ENCODE results near the gene PWWP2B. TPM values are rescaled to one million over a fixed set of nuclear protein-coding genes. Genes with fewer than 3 reads are reported as not detected.

Gene PWWP2B
- total RNA-seq, 1 experiment from 2014 or later: 12.2 TPM

GRCh38 chr10:132423966-132424861 is 27.2 kb downstream of the PWWP2B start:
- CTCF ChIA-PET: interaction anchor here (1.1 to 1.2 kb wide), 2 partner anchors 19 to 63 kb away, joined by 3 to 5 read pairs; no protein-coding TSS in a partner anchor

GRCh38 chr10:132425029-132425756 is 28.2 kb downstream of the PWWP2B start:
- POLR2A ChIA-PET: no interaction called here
- Mint-ChIP-seq H3K9me3 (peaks cover 3% of the 10 kb centered on the region; the same call in 1 of the 2 replicates), H3K27me3 (ENCODE audit: low read depth) (no peaks in the 10 kb centered on the region), H3K4me3 (no peak overlapping the region), H3K4me1 (peaks cover 4% of the 10 kb centered on the region), H3K36me3 (no peaks in the 10 kb centered on the region), H3K27ac (no peak overlapping the region)
- CTCF ChIA-PET: interaction anchor here (1.2 kb wide), 1 partner anchor 64 kb away, joined by 5 read pairs; no protein-coding TSS in a partner anchor
- ATAC-seq: no peak
- no peak for DNase-seq (ENCODE audit: low spot score)
- TF ChIP-seq HMGA2 (CRISPR knock-in tag; IDR thresholded peaks at IDR 0.05) (no peak), E2F4 (CRISPR knock-in tag; IDR thresholded peaks at IDR 0.05; ENCODE audit: borderline replicate concordance, low read depth) (peak; percentile 76; the same call in 1 of the 2 replicates), ATF3 (CRISPR knock-in tag; conservative IDR thresholded peaks at IDR 0.05) (0 out of 2 replicates have a peak, but pooled peaks have one; percentile 42), TCF7 (CRISPR knock-in tag; IDR thresholded peaks at IDR 0.05; ENCODE audit: low read depth) (peak; percentile 84), FOXP1 (CRISPR knock-in tag; IDR thresholded peaks at IDR 0.05; ENCODE audit: borderline replicate concordance) (peak; percentile 75; the same call in 1 of the 2 replicates), ZSCAN18 (CRISPR knock-in tag; IDR thresholded peaks at IDR 0.05) (no peak)

More at GRCh38 chr10:132423966-132424861, 27.2 kb downstream of the PWWP2B start:
- ATAC-seq: no peak
- Mint-ChIP-seq H3K27me3 (ENCODE audit: low read depth) (no peaks in the 10 kb centered on the region), H3K4me3 (no peak overlapping the region), H3K36me3 (no peaks in the 10 kb centered on the region), H3K9me3 (peaks cover 3% of the 10 kb centered on the region; the same call in 1 of the 2 replicates), H3K27ac (peak overlapping the region; percentile 13; the same call in 1 of the 2 replicates), H3K4me1 (peaks cover 10% of the 10 kb centered on the region)
- TF ChIP-seq STAT6 (CRISPR knock-in tag; conservative IDR thresholded peaks at IDR 0.05; ENCODE audit: low read depth): no peak
- TF ChIP-seq, protein P1, sequence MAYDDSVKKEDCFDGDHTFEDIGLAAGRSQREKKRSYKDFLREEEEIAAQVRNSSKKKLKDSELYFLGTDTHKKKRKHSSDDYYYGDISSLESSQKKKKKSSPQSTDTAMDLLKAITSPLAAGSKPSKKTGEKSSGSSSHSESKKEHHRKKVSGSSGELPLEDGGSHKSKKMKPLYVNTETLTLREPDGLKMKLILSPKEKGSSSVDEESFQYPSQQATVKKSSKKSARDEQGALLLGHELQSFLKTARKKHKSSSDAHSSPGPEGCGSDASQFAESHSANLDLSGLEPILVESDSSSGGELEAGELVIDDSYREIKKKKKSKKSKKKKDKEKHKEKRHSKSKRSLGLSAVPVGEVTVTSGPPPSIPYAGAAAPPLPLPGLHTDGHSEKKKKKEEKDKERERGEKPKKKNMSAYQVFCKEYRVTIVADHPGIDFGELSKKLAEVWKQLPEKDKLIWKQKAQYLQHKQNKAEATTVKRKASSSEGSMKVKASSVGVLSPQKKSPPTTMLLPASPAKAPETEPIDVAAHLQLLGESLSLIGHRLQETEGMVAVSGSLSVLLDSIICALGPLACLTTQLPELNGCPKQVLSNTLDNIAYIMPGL (CRISPR knock-in tag; IDR thresholded peaks at IDR 0.05): no peak
- TF ChIP-seq, protein P2, sequence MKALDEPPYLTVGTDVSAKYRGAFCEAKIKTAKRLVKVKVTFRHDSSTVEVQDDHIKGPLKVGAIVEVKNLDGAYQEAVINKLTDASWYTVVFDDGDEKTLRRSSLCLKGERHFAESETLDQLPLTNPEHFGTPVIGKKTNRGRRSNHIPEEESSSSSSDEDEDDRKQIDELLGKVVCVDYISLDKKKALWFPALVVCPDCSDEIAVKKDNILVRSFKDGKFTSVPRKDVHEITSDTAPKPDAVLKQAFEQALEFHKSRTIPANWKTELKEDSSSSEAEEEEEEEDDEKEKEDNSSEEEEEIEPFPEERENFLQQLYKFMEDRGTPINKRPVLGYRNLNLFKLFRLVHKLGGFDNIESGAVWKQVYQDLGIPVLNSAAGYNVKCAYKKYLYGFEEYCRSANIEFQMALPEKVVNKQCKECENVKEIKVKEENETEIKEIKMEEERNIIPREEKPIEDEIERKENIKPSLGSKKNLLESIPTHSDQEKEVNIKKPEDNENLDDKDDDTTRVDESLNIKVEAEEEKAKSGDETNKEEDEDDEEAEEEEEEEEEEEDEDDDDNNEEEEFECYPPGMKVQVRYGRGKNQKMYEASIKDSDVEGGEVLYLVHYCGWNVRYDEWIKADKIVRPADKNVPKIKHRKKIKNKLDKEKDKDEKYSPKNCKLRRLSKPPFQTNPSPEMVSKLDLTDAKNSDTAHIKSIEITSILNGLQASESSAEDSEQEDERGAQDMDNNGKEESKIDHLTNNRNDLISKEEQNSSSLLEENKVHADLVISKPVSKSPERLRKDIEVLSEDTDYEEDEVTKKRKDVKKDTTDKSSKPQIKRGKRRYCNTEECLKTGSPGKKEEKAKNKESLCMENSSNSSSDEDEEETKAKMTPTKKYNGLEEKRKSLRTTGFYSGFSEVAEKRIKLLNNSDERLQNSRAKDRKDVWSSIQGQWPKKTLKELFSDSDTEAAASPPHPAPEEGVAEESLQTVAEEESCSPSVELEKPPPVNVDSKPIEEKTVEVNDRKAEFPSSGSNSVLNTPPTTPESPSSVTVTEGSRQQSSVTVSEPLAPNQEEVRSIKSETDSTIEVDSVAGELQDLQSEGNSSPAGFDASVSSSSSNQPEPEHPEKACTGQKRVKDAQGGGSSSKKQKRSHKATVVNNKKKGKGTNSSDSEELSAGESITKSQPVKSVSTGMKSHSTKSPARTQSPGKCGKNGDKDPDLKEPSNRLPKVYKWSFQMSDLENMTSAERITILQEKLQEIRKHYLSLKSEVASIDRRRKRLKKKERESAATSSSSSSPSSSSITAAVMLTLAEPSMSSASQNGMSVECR (CRISPR knock-in tag; IDR thresholded peaks at IDR 0.05; ENCODE audit: borderline replicate concordance): no peak
- TF ChIP-seq ZNF232 (CRISPR knock-in tag; IDR thresholded peaks at IDR 0.05): no peak
- TF ChIP-seq NFE2L1 (CRISPR knock-in tag; IDR thresholded peaks at IDR 0.05): no peak
- DNase-seq (ENCODE audit: low spot score): no peak
- POLR2A ChIA-PET: no interaction called here

All from WTC11 (cell line).